ENCODE results near the gene FGFR2.

FGFR2 gene

DNA sequence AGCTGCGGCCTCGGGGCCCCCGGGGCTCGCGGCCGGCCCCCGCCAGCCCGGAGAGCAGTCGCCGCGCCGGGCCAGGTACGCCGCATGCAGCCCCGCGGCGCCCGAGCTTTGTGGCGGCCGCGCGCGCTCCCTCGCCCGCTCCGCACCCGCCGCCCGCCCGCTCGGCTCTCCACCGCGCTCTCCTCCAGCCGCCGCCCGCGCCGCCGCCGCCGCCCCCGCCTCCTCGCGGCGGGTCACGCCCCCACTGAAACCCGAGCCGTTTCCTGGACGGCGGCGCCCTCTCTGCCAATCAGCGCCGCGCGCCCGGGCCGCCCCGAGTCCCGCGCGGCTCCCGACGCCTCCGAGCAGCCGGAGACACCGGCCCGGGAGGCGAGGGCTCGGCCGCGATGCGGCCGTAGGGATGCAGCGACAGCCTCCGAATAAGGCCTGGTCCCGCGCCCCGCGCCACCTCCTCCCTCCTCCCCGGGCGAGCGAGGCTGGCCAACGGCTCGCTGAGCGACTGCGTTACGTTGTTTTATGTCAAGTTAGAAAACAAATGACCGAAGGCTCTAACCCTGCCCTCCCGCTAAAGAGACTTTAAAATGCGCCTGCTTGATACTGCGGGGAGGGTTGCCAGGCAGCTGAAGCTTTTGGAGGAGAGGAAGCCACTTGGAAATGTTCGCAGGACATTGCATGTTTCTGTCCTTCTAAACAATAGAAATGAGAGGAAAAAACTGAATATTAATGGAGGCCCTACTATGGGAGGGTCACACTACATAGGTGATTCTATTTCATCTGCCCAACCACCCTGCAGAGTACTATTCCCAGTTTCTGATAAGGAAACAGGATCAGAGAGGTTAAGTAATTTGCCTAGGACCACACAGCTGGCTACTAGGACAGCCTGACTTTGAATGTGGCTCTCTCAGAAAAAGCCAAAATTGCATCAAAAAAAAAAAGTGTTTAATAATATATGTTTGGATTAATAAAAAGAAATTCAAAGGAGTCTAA, at the start of gene FGFR2:
FGFR2 (minus strand) TSS at position 182 of the 987 bp plus-strand sequence. CDS start 4,627 bp downstream, outside the sequence.
- intact Hi-C loops (cut with DNase I), result loop anchor here (5.0 to 10.0 kb wide), 3 partner anchors 71 to 444 kb away; no protein-coding TSS in a partner anchor
- peak; percentile 65 to 96 (median 76) for DNase-seq

DNA sequence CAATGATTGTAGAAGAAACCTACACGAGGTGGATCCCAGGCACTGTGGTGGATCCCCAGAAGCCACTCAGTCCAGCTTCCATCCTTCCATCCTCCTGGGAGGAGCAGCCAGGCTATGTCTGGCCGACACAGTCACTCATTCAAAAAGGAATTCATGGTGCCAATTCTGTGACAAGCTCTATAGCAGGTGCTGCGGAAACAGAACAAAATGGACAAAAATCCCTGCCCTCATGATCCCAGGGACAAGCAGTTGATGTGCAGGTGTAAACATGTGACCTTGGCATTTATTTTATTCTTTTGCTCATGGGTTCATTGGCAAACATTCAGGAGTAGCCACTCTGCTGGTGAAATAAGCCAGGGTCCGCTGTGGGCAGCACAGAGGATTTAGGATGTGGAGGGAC, 49.2 kb upstream of the FGFR2 start:
- intact Hi-C loops (cut with DNase I), result no loop called here
- DNase-seq, result no peak

DNA sequence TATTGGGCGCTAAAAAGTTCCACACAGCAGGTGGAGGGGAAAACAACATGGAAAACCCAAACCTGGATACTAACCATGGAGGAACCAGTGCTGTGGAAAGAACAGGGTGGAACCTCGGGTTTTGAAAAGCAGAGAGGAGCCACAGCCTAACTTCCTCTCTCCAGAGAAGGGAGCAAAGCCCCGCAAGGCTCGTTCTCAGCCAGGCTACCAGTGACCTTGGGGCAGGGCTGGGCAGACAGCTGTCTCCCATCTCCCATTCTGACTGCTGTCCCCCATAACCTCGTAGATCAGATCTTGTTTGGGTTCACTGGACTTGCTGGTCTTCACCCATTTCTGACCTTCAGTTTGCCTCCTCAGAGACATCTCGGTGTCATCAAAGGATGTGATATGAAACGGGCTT, 47.5 kb upstream of the FGFR2 start:
- intact Hi-C loops (cut with DNase I), result no loop called here
- DNase-seq, result no peak

DNA sequence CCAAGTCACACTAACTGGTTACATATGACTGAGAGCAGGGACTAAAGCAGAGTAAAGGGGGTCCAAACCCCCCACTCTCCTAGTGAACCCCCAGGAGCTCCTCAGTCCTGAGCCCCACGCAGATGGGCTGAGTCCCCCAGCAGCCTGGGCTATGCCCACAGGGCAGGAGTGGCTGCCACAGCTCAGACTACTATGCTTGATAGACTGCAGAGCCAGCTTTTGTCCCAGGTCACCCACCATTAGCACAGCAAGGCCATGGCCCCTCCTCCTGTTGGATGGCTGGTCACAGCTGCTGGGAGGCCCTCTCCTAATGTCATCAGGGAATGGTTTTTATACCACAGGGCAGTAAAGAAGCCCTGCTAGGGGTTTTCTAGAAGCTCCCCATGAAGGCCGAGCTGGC, 46.3 kb upstream of the FGFR2 start:
- DNase-seq, result no peak
- intact Hi-C loops (cut with DNase I), result no loop called here

DNA sequence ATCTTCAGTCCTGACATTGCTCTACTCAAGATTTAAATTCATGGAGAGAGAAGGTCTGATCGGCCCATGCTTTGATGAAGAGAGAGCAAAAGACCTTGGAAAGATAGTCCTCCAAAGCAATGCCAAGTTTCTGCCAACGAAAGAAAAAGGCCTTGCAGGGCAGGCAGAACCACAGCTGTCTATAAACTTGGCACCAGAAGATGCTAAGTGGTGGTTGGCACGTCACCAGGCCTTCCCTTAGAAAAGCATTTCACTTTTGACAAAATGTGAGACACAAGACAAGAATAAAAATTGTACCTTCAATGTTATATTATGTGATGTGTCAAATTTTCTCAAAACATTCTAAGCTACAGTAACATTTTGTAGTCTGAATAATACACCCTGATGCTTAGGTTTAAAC, 42.0 kb upstream of the FGFR2 start:
- intact Hi-C loops (cut with DNase I), result no loop called here
- DNase-seq, result peak in 1 of 10 donors; percentile 8

DNA sequence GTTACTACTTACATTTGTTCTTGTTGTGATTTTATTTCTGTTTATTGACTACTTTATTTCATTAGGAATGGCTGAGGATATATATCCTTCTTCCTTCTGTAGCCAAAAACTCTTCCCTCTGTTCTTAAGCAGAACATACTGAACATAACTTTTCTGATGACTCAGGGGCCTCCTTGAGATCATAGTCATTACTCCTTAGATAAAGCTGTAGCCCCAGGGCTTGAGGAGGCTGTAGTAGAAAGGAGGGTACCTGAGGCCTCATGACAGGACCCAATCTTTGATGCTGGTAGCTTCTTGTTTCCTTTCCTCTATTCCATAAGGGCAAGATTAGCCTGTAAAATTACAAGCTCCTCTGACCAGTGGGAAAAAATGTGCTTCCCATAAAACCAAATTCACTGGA, 41.2 kb upstream of the FGFR2 start:
- intact Hi-C loops (cut with DNase I), result no loop called here
- DNase-seq, result no peak

DNA sequence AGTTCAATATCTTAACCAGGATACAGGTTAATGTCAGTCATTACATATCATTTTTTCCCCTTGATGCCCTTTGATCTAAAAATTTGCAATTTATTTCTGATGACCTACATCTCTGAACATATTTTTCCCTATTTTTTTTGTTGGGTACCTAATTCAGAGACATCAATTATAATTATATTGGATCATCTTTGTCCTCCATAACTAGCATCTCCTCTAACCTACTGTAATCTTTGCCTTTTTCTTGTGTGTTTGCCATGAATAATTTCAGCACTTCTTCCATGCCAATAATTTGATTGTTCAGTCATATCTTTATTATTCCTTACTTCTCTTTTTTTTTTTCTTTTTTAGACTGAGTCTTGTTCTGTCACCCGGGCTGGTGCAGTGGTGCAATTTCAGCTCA, 39.2 kb upstream of the FGFR2 start:
- intact Hi-C loops (cut with DNase I), result no loop called here
- no peak for DNase-seq

DNA sequence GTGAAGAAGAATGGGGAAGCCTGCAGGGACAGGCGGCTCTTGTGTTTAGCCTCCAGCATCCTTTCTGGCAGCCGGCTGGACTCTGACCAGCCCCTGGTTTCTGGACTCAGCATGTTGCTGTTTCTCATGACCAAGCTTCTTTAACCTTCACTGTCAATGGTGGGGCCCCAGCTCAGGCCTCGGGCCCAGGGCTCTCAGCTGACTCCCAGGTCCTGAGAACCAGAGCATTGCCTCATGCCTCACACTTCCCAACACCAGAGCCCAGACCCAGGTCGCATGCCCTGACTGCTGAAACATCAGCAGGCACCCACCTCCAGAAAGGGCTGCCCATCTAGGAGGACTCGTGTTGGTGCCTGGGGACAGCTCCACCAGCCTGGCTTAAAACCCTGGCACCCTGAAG, 34.8 kb upstream of the FGFR2 start:
- intact Hi-C loops (cut with DNase I), result no loop called here
- DNase-seq, result peak in 1 of 10 donors; percentile 53

DNA sequence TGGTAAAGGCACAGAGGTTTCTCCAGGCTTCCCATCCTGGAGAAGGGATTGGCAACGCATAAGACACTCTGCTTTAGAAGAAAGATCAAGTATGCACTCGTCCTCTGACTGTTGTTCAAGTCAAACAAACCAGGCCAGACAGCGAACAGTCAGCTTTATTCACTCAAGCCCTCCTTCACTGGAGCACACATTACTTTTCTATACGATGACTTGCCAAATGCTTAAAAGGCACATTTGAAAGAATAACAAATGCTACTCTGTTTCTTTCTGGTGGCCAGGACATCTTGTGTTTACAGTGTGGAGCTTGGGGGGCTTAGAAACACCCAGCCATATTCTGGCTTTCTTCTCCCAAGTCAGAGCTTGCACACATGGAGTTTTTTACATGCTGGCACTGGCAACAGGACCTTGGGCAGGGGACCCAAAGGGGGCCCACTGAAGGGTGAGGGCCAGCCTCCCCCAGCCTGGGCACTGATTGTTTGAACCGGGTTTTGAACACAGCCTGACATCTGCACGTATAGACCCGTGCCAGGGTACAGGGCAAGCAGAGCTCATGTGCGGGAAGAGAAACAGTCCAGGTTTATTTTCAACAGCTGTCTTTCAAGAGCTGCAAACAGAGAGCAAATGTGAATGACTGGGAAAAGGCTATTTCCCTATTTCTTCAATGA, 33.3 kb upstream of the FGFR2 start:
- intact Hi-C loops (cut with DNase I), result no loop called here
- peak in 1 of 10 donors; percentile 43 for DNase-seq

DNA sequence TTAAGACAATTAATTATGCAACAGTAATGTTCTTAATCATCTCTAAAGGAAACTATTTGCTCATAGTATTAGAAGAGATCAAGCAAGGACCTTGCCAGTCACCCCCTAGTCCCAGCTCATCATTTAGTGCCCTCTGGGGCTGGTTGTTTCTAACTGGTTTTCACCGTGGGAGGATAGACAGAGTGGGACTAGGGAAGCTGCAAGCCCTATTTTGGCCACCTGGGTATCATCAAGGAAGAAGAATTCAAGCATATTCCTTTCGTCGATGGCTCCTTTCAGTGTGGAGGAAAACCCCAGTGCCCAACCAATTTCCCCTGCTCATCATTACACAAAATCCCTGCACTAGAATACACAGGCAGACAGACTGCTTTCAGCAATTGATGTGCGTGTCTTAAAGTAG, 30.6 kb upstream of the FGFR2 start:
- intact Hi-C loops (cut with DNase I), result no loop called here
- DNase-seq, result peak in 1 of 10 donors; percentile 26

DNA sequence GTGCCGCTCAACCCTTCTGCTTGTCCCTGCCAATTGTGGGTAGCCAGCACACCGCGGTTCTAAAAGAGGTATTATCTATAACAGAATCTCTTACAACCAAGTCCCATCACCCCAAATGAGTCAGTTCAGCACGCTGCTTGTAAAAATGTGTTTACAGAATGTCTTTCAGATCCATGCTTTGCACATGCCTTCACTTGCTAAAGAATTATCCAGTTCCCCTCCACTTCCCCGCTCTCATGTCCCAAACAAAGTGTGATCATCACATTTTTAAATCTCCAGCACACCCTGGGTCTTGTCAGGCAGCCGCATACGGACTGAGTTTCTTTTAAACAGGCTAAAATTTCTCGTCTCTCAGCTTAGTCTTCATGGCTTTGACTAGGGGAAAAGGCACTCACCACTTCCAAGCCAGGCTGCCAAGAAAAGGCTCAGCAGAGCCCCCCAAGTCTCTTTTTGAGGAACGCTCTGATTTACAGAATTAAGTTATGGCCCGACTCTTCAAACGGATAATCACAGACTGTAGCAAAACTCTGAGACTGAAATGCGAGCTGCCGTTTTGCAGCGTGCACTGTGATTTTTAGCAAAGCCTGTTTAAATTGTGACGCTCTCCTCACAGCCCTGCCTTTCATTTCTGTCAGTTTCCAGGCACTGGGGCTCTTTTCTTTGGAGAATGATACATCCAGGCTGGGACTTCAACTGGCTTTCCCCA, 29.8 kb upstream of the FGFR2 start:
- intact Hi-C loops (cut with DNase I), result no loop called here
- peak in 1 of 10 donors; percentile 50 for DNase-seq

DNA sequence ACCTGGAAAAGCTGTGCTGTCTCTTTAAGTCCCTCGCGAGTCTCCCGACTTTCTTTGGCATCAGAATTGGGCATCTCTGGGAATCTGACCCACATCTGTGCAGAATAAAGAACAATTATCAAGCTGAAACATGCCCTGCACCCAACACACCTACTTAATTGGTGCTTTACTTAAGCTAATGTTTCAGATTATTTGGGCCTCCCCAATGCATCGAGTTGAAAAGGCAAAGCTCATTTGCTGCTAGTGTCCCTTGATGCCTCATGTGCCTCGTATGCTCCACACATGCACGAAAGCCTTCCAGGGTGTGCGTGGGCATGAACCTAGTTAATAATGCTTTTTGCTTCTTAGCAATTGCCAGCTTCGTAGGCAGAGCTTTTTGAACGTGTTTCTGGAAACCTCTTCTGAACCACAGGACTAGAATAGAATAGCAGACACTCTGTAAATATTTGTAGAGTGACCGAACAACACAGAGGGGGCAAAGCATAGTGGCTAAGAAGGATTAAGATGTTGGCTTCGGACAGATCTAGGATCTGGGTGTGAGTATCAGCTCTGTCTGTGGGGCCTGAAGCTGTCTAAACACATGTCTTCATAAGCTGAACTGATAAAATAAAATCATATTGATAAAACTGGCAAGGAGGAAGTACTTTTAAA, 26.7 kb upstream of the FGFR2 start:
- intact Hi-C loops (cut with DNase I), result no loop called here
- peak in 1 of 10 donors; percentile 29 for DNase-seq

DNA sequence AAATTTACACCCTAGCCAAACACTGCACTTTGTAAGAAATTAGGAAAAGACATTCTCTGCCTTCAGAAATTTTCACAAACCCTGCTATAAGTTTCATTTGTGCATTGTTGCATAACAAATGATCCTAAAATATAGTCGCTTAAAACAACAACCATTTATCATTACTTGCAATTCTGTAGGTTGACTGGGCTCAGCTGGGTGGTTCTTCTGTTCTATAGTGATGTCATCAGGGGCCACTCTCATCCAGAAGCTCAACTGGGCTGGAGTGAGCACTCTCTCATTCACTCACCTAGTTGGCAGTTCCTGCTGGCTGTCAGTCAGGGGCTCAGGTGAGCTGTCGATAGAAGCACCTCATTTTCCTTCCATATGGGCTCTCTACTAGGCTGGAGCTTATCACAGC, 20.7 kb upstream of the FGFR2 start:
- DNase-seq, result peak in 1 of 10 donors; percentile 29
- intact Hi-C loops (cut with DNase I), result no loop called here

DNA sequence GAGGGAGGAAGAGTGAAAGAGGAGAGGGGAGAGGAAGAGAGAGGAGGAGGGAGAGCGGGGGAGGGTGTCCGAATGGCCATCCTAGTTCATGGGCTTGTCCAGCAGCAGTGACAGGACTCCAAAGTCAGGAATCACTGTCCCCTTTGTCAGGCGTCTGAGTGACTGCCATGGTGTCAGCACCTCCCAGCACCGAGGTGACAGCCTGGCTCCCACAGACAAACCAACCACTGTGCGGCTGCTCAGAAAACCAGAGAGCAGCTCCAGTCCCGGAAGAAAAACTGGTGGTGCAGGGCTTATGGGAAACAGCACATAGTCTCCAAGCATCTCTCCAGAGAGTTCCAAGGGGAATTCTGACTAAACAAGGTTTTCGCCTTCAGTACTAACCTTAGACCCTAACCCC, 18.9 kb upstream of the FGFR2 start:
- intact Hi-C loops (cut with DNase I), result no loop called here
- DNase-seq, result peak in 7 of 10 donors; percentile 52 to 96 (median 73)

DNA sequence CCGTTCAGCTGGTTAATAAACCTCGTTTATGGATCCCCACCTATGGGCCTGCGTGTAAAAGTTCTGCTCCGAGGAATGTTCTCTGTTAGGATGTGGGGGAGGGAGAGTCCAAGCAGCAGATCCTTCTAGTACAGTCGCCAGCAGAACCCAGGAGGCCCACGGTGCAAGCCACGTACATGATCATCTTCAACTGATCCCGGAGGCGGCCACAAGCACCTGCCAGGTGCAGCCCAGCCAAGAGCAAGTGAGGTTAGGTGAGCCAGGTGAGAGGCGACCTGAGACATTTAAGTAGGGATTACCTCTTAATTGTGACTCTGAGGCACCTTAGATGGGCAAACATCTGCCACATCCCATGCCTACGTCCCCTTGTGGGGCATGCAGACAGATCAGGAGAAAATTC, 18.0 kb upstream of the FGFR2 start:
- intact Hi-C loops (cut with DNase I), result no loop called here
- peak in 1 of 10 donors; percentile 70 for DNase-seq

DNA sequence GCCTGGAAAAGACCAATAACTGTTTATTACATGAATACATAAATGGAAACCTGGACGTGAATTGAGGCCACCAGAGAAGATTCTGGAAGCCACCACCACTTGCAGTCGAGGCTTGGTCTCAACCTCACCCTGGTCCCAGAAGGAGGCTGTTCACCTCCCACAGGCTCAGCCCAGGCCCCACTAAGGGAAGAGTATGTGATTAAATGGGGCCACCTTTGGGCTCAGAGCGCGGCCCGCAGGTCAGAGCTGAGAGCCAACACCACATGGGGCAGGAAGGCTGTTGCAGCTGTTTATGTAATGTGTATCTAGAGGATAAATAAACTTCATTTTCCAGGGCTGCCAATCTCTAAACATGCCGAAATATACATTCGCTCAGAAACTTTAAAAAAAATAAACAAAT, 17.6 kb upstream of the FGFR2 start:
- DNase-seq, result peak in 1 of 10 donors; percentile 30
- intact Hi-C loops (cut with DNase I), result no loop called here

DNA sequence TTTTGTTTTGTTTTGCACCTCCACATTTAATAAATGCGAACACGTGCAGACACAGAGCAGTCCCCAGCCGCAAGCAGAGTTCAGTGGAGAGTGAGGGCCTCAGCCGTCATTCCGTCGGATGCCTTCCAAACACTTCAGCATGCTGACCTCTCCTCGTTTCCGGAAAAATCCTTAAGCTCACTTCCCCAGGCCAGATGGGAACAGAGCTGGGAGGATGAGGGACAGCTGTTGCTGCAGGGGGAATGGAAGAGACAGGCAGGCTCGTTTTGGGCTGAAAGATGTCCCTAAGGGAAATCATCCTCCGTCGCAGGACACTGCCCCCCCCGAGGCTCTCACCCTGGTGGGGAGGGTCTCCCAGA, 17.2 kb upstream of the FGFR2 start:
- peak in 1 of 10 donors; percentile 57 for DNase-seq
- intact Hi-C loops (cut with DNase I), result no loop called here

DNA sequence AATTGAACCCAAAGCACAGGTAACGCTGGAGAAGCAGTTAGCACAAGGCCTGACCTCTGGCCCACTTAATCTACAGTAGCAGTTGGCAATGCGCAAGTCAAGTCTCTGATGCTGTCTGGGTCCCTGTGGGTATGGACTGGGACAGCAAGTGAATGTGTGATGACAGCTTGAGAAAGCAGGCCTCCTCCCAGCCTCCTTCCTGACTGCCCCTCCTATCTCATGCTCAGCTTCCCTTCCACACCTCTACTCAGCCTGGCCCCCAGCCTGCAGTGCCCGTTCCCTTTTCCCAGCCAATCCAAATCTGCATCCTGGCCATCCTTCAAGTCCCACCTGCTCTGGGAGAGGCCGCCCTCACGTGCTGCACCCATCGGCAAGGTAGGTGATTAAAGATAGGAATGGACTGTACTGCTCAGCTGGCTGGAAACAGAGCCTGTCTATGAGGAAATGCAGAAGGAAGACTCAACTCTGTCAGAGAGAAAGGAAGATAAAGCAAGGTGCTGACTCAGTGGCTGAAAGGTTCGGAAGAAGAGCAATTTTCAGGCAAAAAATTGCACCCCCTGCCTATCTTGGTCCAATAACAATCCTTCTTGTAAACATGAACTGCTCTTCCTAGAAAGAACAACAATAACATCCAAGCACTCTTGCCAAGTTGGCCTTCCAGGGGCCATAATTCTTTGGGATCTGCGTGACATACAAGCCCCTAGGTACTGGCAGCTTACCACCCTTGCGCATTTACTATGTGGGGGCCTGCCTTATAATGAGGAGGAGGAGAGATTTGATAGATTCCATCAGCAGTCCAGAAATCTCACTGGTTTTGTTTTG, 16.6 kb upstream of the FGFR2 start:
- peak in 1 of 10 donors; percentile 56 for DNase-seq
- intact Hi-C loops (cut with DNase I), result loop anchor here (5.0 kb wide), 1 partner anchor 117 kb away; no protein-coding TSS in a partner anchor

DNA sequence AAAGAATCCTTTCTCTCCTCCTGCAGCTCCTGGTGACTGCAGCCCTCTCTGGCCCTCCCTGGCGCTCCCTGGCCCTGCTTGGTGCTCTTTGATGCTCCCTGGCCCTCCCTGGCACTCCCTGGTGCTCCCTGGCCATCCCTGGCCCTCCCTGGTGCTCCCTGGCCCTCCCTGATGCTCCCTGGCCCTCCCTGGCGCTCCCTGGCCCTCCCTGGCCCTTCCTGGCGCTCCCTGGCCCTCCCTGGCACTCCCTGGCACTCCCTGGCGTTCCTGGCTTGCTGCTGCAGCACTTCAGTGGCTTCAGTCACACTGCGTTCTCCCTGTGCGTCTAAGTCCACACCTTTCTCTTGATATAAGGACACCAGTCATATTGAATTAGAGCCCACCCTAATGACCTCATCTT, 15.2 kb upstream of the FGFR2 start:
- DNase-seq, result peak in 1 of 10 donors; percentile 59
- intact Hi-C loops (cut with DNase I), result loop anchor here (5.0 kb wide), 1 partner anchor 119 kb away; no protein-coding TSS in a partner anchor
